RWPE1 (cell line): ENCODE data around the gene TDRD9.

Source experiments
- CTCF ChIA-PET: fragments of 350-600 bp; sonication (Branson Sonifier 250); formaldehyde crosslinking; extraction: SDS; loops from one replicate; lab custom pipeline; 2021; lab: Yijun Ruan, JAX
- POLR2A ChIA-PET: fragments of 400-600 bp; formaldehyde crosslinking; extraction: SDS; loops from one replicate; lab custom pipeline; 2020; ENCODE audit warnings: antibody characterized with exemption; ENCODE audit not compliant: low non-redundant PET; lab: Yijun Ruan, JAX
- DNase-seq: peaks from one replicate; pipeline ENCODE4 v3.0.0; 2012; ENCODE audit warnings: low spot score
- H3K27ac ChIP-seq: fragments of 450-650 bp; 2 replicates; pipeline ENCODE4 v1.5.1; 2017
- TF ChIP-seq, protein P1 (sequence below): fragments of 450-650 bp; conservative IDR thresholded peaks from 2 replicates; pipeline ENCODE4 v1.5.1; 2017; ENCODE audit warnings: low read depth, mild to moderate bottlenecking

The TDRD9 gene

GRCh38 chr14:104011824-104012517 lies 83.7 kb downstream of the TDRD9 start:
- H3K27ac ChIP-seq = no peak overlapping the region
- DNase-seq = no peak
- CTCF ChIA-PET = interaction anchor here (0.6 kb wide), 1 partner anchor 28 kb away, joined by 3 read pairs; no protein-coding TSS in a partner anchor
- POLR2A ChIA-PET = no interaction called here
- TF ChIP-seq, protein P1, sequence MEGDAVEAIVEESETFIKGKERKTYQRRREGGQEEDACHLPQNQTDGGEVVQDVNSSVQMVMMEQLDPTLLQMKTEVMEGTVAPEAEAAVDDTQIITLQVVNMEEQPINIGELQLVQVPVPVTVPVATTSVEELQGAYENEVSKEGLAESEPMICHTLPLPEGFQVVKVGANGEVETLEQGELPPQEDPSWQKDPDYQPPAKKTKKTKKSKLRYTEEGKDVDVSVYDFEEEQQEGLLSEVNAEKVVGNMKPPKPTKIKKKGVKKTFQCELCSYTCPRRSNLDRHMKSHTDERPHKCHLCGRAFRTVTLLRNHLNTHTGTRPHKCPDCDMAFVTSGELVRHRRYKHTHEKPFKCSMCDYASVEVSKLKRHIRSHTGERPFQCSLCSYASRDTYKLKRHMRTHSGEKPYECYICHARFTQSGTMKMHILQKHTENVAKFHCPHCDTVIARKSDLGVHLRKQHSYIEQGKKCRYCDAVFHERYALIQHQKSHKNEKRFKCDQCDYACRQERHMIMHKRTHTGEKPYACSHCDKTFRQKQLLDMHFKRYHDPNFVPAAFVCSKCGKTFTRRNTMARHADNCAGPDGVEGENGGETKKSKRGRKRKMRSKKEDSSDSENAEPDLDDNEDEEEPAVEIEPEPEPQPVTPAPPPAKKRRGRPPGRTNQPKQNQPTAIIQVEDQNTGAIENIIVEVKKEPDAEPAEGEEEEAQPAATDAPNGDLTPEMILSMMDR = no peak

- DNase-seq = no peak
- H3K27ac ChIP-seq = no peak overlapping the region
- ChIA-PET CTCF (no interaction called here), POLR2A (no interaction called here)
- TF ChIP-seq, protein P1 = no peak
Observed at GRCh38 chr14:104014764-104015163, 86.5 kb downstream of the TDRD9 start.

DNA sequence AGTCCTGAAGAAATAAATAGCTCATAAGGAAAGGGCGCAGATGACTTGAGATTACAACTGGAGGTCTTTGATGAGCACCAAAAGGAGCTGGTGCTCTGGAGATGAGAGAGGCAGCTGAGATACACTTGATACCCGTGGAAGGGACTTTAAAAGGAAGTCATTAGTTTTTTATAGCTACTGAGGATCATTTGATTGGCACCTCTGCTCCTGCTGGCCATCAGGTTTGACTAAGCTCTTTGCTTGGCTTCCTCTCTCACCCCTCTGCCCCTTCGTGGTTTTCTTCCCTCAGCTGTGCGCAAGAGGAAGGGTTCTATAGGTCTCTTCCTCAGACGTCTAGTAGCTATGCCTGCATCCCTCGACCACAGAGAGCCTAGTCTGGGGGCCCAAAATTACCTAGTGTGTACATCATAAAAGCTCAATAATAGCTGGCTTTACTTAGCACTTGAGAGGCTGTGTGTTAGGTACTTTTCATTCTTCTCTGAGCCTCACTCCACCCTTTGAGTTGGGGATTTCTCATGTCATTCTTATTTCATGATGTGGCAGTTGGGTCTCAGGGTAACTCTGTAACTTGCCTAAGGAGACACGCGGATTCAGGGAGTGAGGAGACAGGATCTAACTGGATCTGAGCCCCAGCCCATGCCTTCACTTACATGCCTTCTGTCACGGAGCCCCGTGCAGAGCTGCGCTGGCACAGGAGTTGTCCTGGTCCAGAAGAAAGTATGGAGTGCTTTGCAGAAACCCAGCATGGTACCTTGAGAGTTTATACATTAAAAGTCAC lies 88.8 kb downstream of the TDRD9 start:
- H3K27ac ChIP-seq = no peak overlapping the region
- POLR2A ChIA-PET = no interaction called here
- TF ChIP-seq, protein P1 = no peak
- CTCF ChIA-PET = interaction anchor here (0.6 to 1.2 kb wide), 4 partner anchors 18 to 1073 kb away, joined by 3 read pairs; no protein-coding TSS in a partner anchor
- no peak for DNase-seq

DNA sequence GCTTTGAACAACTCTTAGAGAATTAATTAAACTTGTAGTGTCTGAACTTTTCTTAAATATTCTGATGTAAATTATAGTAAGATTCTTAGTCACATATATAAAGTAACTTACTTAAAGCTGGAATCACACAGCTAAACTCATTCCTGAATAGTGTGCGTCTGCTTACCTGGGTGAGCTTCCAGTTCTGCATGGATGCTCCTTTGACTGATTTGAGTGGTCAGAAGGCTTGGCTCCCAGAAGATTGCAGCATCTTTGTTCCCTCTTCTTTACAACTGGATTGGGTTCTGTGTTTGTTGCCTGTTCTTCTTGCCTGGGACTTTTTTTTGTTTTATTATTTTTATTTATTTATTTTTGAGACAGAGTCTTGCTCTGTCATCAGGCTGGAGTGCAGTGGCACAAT lies 90.8 kb downstream of the TDRD9 start:
- CTCF ChIA-PET = interaction anchor here (1.1 kb wide), 1 partner anchor 97 kb away, joined by 3 read pairs; no protein-coding TSS in a partner anchor
- DNase-seq = no peak
- POLR2A ChIA-PET = no interaction called here
- H3K27ac ChIP-seq = no peak overlapping the region
- TF ChIP-seq, protein P1 = no peak

DNA sequence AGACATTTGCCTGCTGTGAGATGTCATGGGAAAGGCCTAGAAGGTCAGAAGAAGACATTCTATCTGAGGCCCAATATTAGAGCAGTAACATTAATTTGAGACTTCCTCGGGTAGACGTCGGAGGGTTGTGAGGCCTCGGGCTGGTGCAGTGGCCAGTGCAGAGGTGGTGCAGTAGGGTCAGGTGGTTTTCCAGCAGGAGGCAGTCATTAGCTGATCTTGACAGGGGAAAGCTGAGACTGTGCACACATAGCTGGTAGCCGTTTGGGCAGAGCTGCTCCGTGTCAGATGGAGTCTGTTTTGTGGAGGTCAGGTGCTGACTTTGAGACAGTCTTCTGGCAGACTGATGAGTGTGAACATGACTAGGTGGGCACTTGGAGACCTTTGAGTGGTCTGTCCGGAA lies 91.5 kb downstream of the TDRD9 start:
- H3K27ac ChIP-seq = no peak overlapping the region
- ChIA-PET CTCF (interaction anchor here (1.1 kb wide), 1 partner anchor 98 kb away, joined by 3 read pairs; no protein-coding TSS in a partner anchor), POLR2A (no interaction called here)
- TF ChIP-seq, protein P1 = no peak
- DNase-seq = no peak

GRCh38 chr14:104020471-104020870 lies 92.2 kb downstream of the TDRD9 start:
- ChIA-PET POLR2A (no interaction called here), CTCF (no interaction called here)
- TF ChIP-seq, protein P1 = no peak
- no peak for DNase-seq
- no peak overlapping the region for H3K27ac ChIP-seq
